ENCODE data around the gene INCA1.
A peak's percentile ranks its signal among the peaks of the same experiment; 100 is the strongest.
"Not testable (repeated sequence)": the region's sequence is repeated elsewhere in the genome, so short reads cannot be mapped to it uniquely, and the experiment has no call there.

Gene INCA1

GRCh38 chr17:4997302-4998026, at the start of gene INCA1, which contains the start of gene KIF1C:
Gene INCA1, minus strand, starts transcription at chr17:4997522. Its CDS starts 3,085 bp downstream, at chr17:4994437.
Gene KIF1C, plus strand, starts transcription at chr17:4997950. Its CDS starts 2,297 bp downstream, at chr17:5000247.
- peak; percentile 93 for DNase-seq

- DNase-seq, result no peak
Observed at GRCh38 chr17:5045496-5045895, 48.2 kb upstream of the INCA1 start.

- no peak for DNase-seq
Observed at GRCh38 chr17:5044630-5045029, 47.3 kb upstream of the INCA1 start.

- no peak for DNase-seq
Observed at GRCh38 chr17:5043524-5043923, 46.2 kb upstream of the INCA1 start.

GRCh38 chr17:5042157-5043022, 45.1 kb upstream of the INCA1 start:
- DNase-seq, result no peak

- DNase-seq, result no peak
Observed at GRCh38 chr17:5035315-5035714, 38.0 kb upstream of the INCA1 start, which contains the start of gene SLC52A1. Gene SLC52A1, minus strand, starts transcription at chr17:5035426. Its CDS starts 820 bp downstream, at chr17:5034606.

GRCh38 chr17:5034651-5035050, 37.3 kb upstream of the INCA1 start:
- no peak for DNase-seq

- DNase-seq, result no peak
Observed at GRCh38 chr17:5034063-5034462, 36.7 kb upstream of the INCA1 start.

- no peak for DNase-seq
Observed at GRCh38 chr17:5033352-5034015, 36.2 kb upstream of the INCA1 start.

- DNase-seq, result no peak
Observed at GRCh38 chr17:5032865-5033264, 35.5 kb upstream of the INCA1 start.

GRCh38 chr17:5031365-5032082, 34.2 kb upstream of the INCA1 start:
- peak; percentile 91 for DNase-seq

- not testable (repeated sequence) for DNase-seq
Observed at GRCh38 chr17:5030168-5030567, 32.8 kb upstream of the INCA1 start.

GRCh38 chr17:5027916-5028315, 30.6 kb upstream of the INCA1 start:
- DNase-seq, result no peak

- no peak for DNase-seq
Observed at GRCh38 chr17:5027299-5027698, 30.0 kb upstream of the INCA1 start.

- no peak for DNase-seq
Observed at GRCh38 chr17:5024604-5025003, 27.3 kb upstream of the INCA1 start.

GRCh38 chr17:5023588-5024147, 26.3 kb upstream of the INCA1 start:
- no peak for DNase-seq

GRCh38 chr17:5022171-5022711, 24.9 kb upstream of the INCA1 start:
- no peak for DNase-seq

- no peak for DNase-seq
Observed at GRCh38 chr17:5020502-5021023, 23.2 kb upstream of the INCA1 start.

- peak; percentile 65 for DNase-seq
Observed at GRCh38 chr17:5019475-5019956, 22.2 kb upstream of the INCA1 start.

- no peak for DNase-seq
Observed at GRCh38 chr17:5014357-5014756, 17.0 kb upstream of the INCA1 start.

- DNase-seq, result peak; percentile 49
Observed at GRCh38 chr17:5011928-5012327, 14.6 kb upstream of the INCA1 start.
